ENCODE results near the gene PLSCR3.

DNA sequence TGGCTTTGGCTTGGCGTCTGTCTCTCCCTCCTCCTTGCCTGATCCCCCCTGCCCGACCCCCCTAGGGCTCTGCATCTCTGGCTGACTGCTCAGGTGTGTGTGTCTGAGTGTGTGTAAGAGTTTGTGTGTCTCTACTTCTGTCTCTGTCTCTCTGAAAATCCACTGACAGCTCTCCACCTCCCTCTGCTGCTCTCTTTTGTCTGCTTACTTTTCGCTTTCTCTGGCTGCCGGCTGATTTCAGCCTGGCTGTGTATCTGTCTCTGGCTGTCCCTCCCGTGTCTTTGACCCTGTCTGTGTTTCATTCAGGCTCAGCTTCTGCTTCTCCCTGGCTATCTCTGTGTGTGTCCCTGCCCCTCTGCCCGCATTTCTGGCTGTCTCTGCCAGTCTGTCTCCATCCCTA lies 22.0 kb upstream of the PLSCR3 start:
- TF ChIP-seq BACH2 (CRISPR knock-in tag; IDR thresholded peaks at IDR 0.05; ENCODE audit: borderline replicate concordance) (no peak), ZFP30 (CRISPR knock-in tag; IDR thresholded peaks at IDR 0.05) (no peak), ZFP3 (CRISPR knock-in tag; IDR thresholded peaks at IDR 0.05) (no peak), CSDC2 (CRISPR knock-in tag; IDR thresholded peaks at IDR 0.05) (no peak), ZNF565 (CRISPR knock-in tag; conservative IDR thresholded peaks at IDR 0.05; ENCODE audit: low read depth) (no peak), SNAI2 (CRISPR knock-in tag; IDR thresholded peaks at IDR 0.05) (no peak), ARNTL (CRISPR knock-in tag; IDR thresholded peaks at IDR 0.05; ENCODE audit: borderline replicate concordance, low read depth) (no peak), GLIS3 (CRISPR knock-in tag; IDR thresholded peaks at IDR 0.05) (no peak)
- TF ChIP-seq, protein P1, sequence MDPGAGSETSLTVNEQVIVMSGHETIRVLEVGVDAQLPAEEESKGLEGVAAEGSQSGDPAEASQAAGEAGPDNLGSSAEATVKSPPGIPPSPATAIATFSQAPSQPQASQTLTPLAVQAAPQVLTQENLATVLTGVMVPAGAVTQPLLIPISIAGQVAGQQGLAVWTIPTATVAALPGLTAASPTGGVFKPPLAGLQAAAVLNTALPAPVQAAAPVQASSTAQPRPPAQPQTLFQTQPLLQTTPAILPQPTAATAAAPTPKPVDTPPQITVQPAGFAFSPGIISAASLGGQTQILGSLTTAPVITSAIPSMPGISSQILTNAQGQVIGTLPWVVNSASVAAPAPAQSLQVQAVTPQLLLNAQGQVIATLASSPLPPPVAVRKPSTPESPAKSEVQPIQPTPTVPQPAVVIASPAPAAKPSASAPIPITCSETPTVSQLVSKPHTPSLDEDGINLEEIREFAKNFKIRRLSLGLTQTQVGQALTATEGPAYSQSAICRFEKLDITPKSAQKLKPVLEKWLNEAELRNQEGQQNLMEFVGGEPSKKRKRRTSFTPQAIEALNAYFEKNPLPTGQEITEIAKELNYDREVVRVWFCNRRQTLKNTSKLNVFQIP (CRISPR knock-in tag; IDR thresholded peaks at IDR 0.05; ENCODE audit: borderline replicate concordance, low read depth), result no peak
- TF ChIP-seq, protein P2, sequence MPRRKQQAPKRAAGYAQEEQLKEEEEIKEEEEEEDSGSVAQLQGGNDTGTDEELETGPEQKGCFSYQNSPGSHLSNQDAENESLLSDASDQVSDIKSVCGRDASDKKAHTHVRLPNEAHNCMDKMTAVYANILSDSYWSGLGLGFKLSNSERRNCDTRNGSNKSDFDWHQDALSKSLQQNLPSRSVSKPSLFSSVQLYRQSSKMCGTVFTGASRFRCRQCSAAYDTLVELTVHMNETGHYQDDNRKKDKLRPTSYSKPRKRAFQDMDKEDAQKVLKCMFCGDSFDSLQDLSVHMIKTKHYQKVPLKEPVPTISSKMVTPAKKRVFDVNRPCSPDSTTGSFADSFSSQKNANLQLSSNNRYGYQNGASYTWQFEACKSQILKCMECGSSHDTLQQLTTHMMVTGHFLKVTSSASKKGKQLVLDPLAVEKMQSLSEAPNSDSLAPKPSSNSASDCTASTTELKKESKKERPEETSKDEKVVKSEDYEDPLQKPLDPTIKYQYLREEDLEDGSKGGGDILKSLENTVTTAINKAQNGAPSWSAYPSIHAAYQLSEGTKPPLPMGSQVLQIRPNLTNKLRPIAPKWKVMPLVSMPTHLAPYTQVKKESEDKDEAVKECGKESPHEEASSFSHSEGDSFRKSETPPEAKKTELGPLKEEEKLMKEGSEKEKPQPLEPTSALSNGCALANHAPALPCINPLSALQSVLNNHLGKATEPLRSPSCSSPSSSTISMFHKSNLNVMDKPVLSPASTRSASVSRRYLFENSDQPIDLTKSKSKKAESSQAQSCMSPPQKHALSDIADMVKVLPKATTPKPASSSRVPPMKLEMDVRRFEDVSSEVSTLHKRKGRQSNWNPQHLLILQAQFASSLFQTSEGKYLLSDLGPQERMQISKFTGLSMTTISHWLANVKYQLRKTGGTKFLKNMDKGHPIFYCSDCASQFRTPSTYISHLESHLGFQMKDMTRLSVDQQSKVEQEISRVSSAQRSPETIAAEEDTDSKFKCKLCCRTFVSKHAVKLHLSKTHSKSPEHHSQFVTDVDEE (CRISPR knock-in tag; IDR thresholded peaks at IDR 0.05), result no peak
- TF ChIP-seq, protein P3, sequence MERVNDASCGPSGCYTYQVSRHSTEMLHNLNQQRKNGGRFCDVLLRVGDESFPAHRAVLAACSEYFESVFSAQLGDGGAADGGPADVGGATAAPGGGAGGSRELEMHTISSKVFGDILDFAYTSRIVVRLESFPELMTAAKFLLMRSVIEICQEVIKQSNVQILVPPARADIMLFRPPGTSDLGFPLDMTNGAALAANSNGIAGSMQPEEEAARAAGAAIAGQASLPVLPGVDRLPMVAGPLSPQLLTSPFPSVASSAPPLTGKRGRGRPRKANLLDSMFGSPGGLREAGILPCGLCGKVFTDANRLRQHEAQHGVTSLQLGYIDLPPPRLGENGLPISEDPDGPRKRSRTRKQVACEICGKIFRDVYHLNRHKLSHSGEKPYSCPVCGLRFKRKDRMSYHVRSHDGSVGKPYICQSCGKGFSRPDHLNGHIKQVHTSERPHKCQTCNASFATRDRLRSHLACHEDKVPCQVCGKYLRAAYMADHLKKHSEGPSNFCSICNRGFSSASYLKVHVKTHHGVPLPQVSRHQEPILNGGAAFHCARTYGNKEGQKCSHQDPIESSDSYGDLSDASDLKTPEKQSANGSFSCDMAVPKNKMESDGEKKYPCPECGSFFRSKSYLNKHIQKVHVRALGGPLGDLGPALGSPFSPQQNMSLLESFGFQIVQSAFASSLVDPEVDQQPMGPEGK (CRISPR knock-in tag; IDR thresholded peaks at IDR 0.05; ENCODE audit: borderline replicate concordance), result no peak
- TF ChIP-seq, protein P4, sequence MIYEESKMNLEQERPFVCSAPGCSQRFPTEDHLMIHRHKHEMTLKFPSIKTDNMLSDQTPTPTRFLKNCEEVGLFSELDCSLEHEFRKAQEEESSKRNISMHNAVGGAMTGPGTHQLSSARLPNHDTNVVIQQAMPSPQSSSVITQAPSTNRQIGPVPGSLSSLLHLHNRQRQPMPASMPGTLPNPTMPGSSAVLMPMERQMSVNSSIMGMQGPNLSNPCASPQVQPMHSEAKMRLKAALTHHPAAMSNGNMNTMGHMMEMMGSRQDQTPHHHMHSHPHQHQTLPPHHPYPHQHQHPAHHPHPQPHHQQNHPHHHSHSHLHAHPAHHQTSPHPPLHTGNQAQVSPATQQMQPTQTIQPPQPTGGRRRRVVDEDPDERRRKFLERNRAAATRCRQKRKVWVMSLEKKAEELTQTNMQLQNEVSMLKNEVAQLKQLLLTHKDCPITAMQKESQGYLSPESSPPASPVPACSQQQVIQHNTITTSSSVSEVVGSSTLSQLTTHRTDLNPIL (CRISPR knock-in tag; IDR thresholded peaks at IDR 0.05; ENCODE audit: low read depth), result no peak
